IMR-90 (cell line): ENCODE data around the gene DRC3. TPM values are rescaled to one million over a fixed set of nuclear protein-coding genes. Genes with fewer than 3 reads are reported as not detected.

Experiments
- ATAC-seq: fragments of 200-7000 bp; cut with Tn5 transposase; 2 replicates; pipeline ENCODE4 v1.9.1; 2020; ENCODE audit warnings: low read depth, mild to moderate bottlenecking, moderate library complexity
- BruUV-seq: library from RNA; stranded (reverse); fragments of 400-500 nt; replicated peaks from 2 replicates; lab custom pipeline; 2021; lab: Mats Ljungman, UMichigan
- CTCF ChIA-PET: fragments of 300-600 bp; formaldehyde crosslinking; extraction: SDS; loops from one replicate; lab custom pipeline; 2021; ENCODE audit warnings: antibody characterized with exemption; lab: Yijun Ruan, JAX
- POLR2A ChIA-PET: fragments of 300-600 bp; sonication (Branson Sonifier 250); formaldehyde crosslinking; loops from one replicate; lab custom pipeline; 2022; ENCODE audit warnings: antibody characterized with exemption; ENCODE audit not compliant: unreplicated experiment; lab: Charles Lee
- DNase-seq: peaks from one replicate; pipeline ENCODE4 v3.0.0; 2013
- H2AFZ ChIP-seq: replicated peaks from 2 replicates; pipeline ENCODE3; 2013; ENCODE audit warnings: low read length, mild to moderate bottlenecking; ENCODE audit not compliant: poor library complexity
- H2AK5ac ChIP-seq: 2 replicates; pipeline ENCODE4 v1.6.1; 2013; ENCODE audit warnings: low read depth, low read length, inconsistent platforms
- H2AK9ac ChIP-seq: replicated peaks from 2 replicates; pipeline ENCODE3; 2013; ENCODE audit warnings: mild to moderate bottlenecking, low read depth, low read length, moderate library complexity; ENCODE audit not compliant: poor library complexity
- H2BK120ac ChIP-seq: 2 replicates; pipeline ENCODE4 v1.6.1; 2013; ENCODE audit warnings: low read depth, low read length, inconsistent platforms
- H2BK15ac ChIP-seq: 3 replicates; pipeline ENCODE4 v1.6.1; 2013; ENCODE audit warnings: low read depth, low read length, inconsistent platforms
- H2BK20ac ChIP-seq: 2 replicates; pipeline ENCODE4 v1.6.1; 2013; ENCODE audit warnings: low read depth, mild to moderate bottlenecking, inconsistent platforms, low read length, moderate library complexity
- H2BK5ac ChIP-seq: 2 replicates; pipeline ENCODE4 v1.6.1; 2013; ENCODE audit warnings: mild to moderate bottlenecking, low read depth, low read length, inconsistent platforms; ENCODE audit not compliant: poor library complexity, severe bottlenecking
- H3K14ac ChIP-seq: replicated peaks from 2 replicates; pipeline ENCODE4 v1.6.1; 2013; ENCODE audit warnings: low read depth, low read length, inconsistent platforms
- H3K18ac ChIP-seq: 2 replicates; pipeline ENCODE4 v1.6.1; 2013; ENCODE audit warnings: low read depth, low read length, control low read depth
- H3K23ac ChIP-seq: 2 replicates; pipeline ENCODE4 v1.6.1; 2013; ENCODE audit warnings: low read depth, low read length, inconsistent platforms
- H3K27ac ChIP-seq: 2 replicates; pipeline ENCODE4 v1.5.1; 2013; ENCODE audit warnings: mild to moderate bottlenecking, control low read depth, low read length; ENCODE audit not compliant: insufficient read depth
- H3K27me3 ChIP-seq: 2 replicates; pipeline ENCODE4 v1.6.1; 2013; ENCODE audit warnings: low read length; ENCODE audit not compliant: control insufficient read depth, insufficient read depth
- H3K36me3 ChIP-seq: 2 replicates; pipeline ENCODE4 v1.6.1; 2013; ENCODE audit warnings: low read length, mixed read lengths; ENCODE audit not compliant: control insufficient read depth, insufficient read depth
- H3K4ac ChIP-seq: 2 replicates; pipeline ENCODE4 v1.6.1; 2013; ENCODE audit warnings: low read depth, low read length, inconsistent platforms
- H3K4me1 ChIP-seq: 2 replicates; pipeline ENCODE4 v1.6.1; 2013; ENCODE audit warnings: low read length, mixed read lengths; ENCODE audit not compliant: control insufficient read depth, insufficient read depth
- H3K4me2 ChIP-seq: 2 replicates; pipeline ENCODE4 v1.6.1; 2013; ENCODE audit warnings: low read depth, mild to moderate bottlenecking, control low read depth, low read length, moderate library complexity
- H3K4me3 ChIP-seq: 2 replicates; pipeline ENCODE4 v1.5.1; 2013; ENCODE audit warnings: low read depth, mild to moderate bottlenecking, control low read depth, low read length, moderate library complexity; ENCODE audit not compliant: insufficient read depth
- H3K56ac ChIP-seq: 2 replicates; pipeline ENCODE4 v1.6.1; 2013; ENCODE audit warnings: low read length, inconsistent platforms; ENCODE audit not compliant: insufficient read depth; ENCODE audit errors: extremely low read depth
- H3K79me1 ChIP-seq, 2 experiments: 2 replicates each; pipeline ENCODE4 v1.6.1; 2013; ENCODE audit warnings: low read length in 2 of 2, inconsistent platforms in 1 of 2, low read depth in 1 of 2
- H3K9ac ChIP-seq: 2 replicates; pipeline ENCODE4 v1.6.1; 2013; ENCODE audit warnings: low read depth, low read length, control low read depth
- H3K9me1 ChIP-seq: 2 replicates; pipeline ENCODE4 v1.6.1; 2013; ENCODE audit warnings: low read length, inconsistent platforms; ENCODE audit not compliant: insufficient read depth
- H3K9me3 ChIP-seq: 2 replicates; pipeline ENCODE4 v1.6.1; 2013; ENCODE audit warnings: low read length; ENCODE audit not compliant: control insufficient read depth, insufficient read depth
- H4K20me1 ChIP-seq: 2 replicates; pipeline ENCODE4 v1.6.1; 2013; ENCODE audit warnings: low read length, inconsistent platforms; ENCODE audit not compliant: insufficient read depth
- H4K5ac ChIP-seq: 2 replicates; pipeline ENCODE4 v1.6.1; 2013; ENCODE audit warnings: mild to moderate bottlenecking, low read depth, low read length, control low read depth
- H4K8ac ChIP-seq, 2 experiments: 2 replicates each; pipeline ENCODE4 v1.6.1; 2013; ENCODE audit warnings: low read depth in 2 of 2, low read length in 2 of 2, control low read depth in 1 of 2, inconsistent platforms in 1 of 2
- H4K91ac ChIP-seq: 2 replicates; pipeline ENCODE4 v1.6.1; 2013; ENCODE audit warnings: low read depth, low read length, inconsistent platforms; ENCODE audit not compliant: insufficient read depth
- BHLHE40 ChIP-seq: fragments of 150-350 bp; IDR thresholded peaks from 2 replicates; pipeline ENCODE4 v1.6.1; 2016; ENCODE audit warnings: mild to moderate bottlenecking, low read depth, low read length
- CEBPB ChIP-seq: IDR thresholded peaks from 2 replicates; pipeline ENCODE4 v1.6.1; 2012; ENCODE audit warnings: low read depth, low read length, improper control_type of control experiment
- CHD1 ChIP-seq: IDR thresholded peaks from 2 replicates; pipeline ENCODE4 v1.6.1; 2012; ENCODE audit warnings: low read depth, low read length, improper control_type of control experiment
- FOS ChIP-seq: fragments of 150-350 bp; IDR thresholded peaks from 2 replicates; pipeline ENCODE4 v1.6.1; 2016; ENCODE audit warnings: low read depth, low read length
- MAZ ChIP-seq: IDR thresholded peaks from 2 replicates; pipeline ENCODE4 v1.6.1; 2012; ENCODE audit warnings: low read depth, mild to moderate bottlenecking, low read length, improper control_type of control experiment, moderate library complexity, borderline replicate concordance
- MXI1 ChIP-seq: IDR thresholded peaks from 2 replicates; pipeline ENCODE4 v1.6.1; 2012; ENCODE audit warnings: low read depth, mild to moderate bottlenecking, low read length, moderate library complexity, borderline replicate concordance
- NFE2L2 ChIP-seq: fragments of 150-350 bp; IDR thresholded peaks from 2 replicates; pipeline ENCODE4 v1.6.1; 2016; ENCODE audit warnings: low read depth, mild to moderate bottlenecking, low read length
- POLR2A ChIP-seq: IDR thresholded peaks from 2 replicates; pipeline ENCODE4 v1.6.1; 2012; ENCODE audit warnings: mild to moderate bottlenecking, low read depth, low read length
- RAD21 ChIP-seq: IDR thresholded peaks from 2 replicates; pipeline ENCODE4 v1.6.1; 2012; ENCODE audit warnings: low read length, improper control_type of control experiment
- RCOR1 ChIP-seq: IDR thresholded peaks from 2 replicates; pipeline ENCODE4 v1.6.1; 2012; ENCODE audit warnings: mild to moderate bottlenecking, low read length, improper control_type of control experiment; ENCODE audit not compliant: insufficient replicate concordance
- RFX5 ChIP-seq: IDR thresholded peaks from 2 replicates; pipeline ENCODE4 v1.8.0; 2012; ENCODE audit warnings: low read depth, mild to moderate bottlenecking, low read length, moderate library complexity
- SMC3 ChIP-seq: fragments of 150-350 bp; IDR thresholded peaks from 2 replicates; pipeline ENCODE4 v1.6.1; 2016; ENCODE audit warnings: low read depth, mild to moderate bottlenecking, antibody characterized with exemption, low read length, moderate library complexity
- WGBS, 2 experiments: methylation state at CpG; one replicate each; pipeline versions ENCODE4 v1.1.5 to v1.1.7; 2013; ENCODE audit warnings: missing lambda C conversion rate in 2 of 2; ENCODE audit not compliant: insufficient read length in 1 of 2; ENCODE audit errors: extremely low coverage in 2 of 2; 5-methylcytosine and 5-hydroxymethylcytosine counted together
- dilution Hi-C: fragments of 300-500 bp; cut with HindIII; formaldehyde crosslinking; loops from one replicate; pipeline ENCODE4 v1.14.3; 2018; ENCODE audit warnings: low sequenced_read_pairs; ENCODE audit not compliant: unreplicated experiment
- in situ Hi-C: fragments of 300-500 bp; cut with MboI; formaldehyde crosslinking; loops from 3 replicates; pipeline ENCODE4 v1.14.3; 2019; ENCODE audit warnings: low sequenced_read_pairs, inconsistent platforms, mixed read lengths
- intact Hi-C: fragments of 100-400 bp; cut with micrococcal nuclease; formaldehyde crosslinking; loops from 2 replicates; pipeline ENCODE4 v1.10.0; 2022
- polyA plus RNA-seq, 3 experiments: library from polyadenylated mRNA; depleted of rRNA; stranded (reverse); fragments of >200 nt; gene quantifications; 2 replicates each; pipeline ENCODE4 v1.2.3, GENCODE V29; 2012; ENCODE audit warnings: low replicate concordance in 1 of 3
- total RNA-seq: library from RNA; depleted of rRNA; stranded (reverse); fragments of >200 nt; gene quantifications from 2 replicates; pipeline ENCODE4 v1.2.3, GENCODE V29; 2012
- TF ChIP-seq, protein P1 (sequence below): conservative IDR thresholded peaks from 2 replicates; pipeline ENCODE4 v1.5.1; 2012; ENCODE audit warnings: mild to moderate bottlenecking, low read depth, low read length, improper control_type of control experiment
- TF ChIP-seq, protein P2 (sequence below): fragments of 150-350 bp; IDR thresholded peaks from 2 replicates; pipeline ENCODE4 v1.6.1; 2016; ENCODE audit warnings: low read depth, mild to moderate bottlenecking, low read length, moderate library complexity, borderline replicate concordance
- TF ChIP-seq, protein P3 (sequence below): fragments of 150-350 bp; IDR thresholded peaks from 2 replicates; pipeline ENCODE4 v1.6.1; 2017; ENCODE audit warnings: mild to moderate bottlenecking, antibody characterized with exemption, low read length, low read depth

DRC3 gene
- total and polyA plus RNA-seq, 2 of the 4 experiments (the other 2 are of a cell fraction) = 0.55 to 0.72 TPM

DNA sequence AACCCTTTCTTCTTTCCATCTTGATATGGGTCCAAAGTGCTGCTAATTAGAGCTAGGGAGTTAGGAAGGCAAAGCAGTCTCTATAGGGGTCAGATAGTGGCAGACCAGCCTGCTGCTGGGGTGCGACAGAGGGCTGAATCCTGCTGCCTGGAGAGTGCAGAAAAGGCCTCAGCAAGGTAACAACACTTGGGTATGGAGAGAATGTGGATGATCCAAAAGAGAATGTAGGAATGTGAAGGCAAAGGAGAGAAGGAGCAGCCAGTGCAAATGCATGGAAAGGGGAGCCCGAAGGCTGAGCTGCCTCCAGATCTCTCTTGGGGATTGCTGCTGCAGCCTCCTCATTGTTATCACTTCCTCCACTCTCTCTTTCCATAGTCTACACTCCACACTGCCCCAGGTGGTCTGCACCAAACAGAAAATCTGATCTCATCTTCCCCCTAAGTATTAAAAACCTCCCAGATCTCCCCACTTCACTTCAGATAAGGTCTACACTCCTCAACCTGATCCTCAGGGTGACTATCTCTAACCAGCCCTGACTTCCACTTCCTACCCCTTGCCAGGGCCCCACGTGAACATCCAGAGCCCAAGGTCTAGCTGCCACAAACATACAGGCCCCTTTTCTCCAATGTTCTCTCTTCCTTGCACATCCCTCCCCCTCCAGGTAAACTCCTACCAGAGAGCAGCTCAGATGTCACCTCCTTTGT lies 29.2 kb upstream of the DRC3 start:
- ChIA-PET POLR2A (no interaction called here), CTCF (interaction anchor here (0.6 kb wide), 1 partner anchor 25 kb away, joined by 3 read pairs; no protein-coding TSS in a partner anchor)
- no peak for TF ChIP-seq FOS
- TF ChIP-seq SMC3 = no peak
- TF ChIP-seq MXI1 = no peak
- TF ChIP-seq RCOR1 = no peak
- no peak for TF ChIP-seq MAZ
- TF ChIP-seq, protein P1, sequence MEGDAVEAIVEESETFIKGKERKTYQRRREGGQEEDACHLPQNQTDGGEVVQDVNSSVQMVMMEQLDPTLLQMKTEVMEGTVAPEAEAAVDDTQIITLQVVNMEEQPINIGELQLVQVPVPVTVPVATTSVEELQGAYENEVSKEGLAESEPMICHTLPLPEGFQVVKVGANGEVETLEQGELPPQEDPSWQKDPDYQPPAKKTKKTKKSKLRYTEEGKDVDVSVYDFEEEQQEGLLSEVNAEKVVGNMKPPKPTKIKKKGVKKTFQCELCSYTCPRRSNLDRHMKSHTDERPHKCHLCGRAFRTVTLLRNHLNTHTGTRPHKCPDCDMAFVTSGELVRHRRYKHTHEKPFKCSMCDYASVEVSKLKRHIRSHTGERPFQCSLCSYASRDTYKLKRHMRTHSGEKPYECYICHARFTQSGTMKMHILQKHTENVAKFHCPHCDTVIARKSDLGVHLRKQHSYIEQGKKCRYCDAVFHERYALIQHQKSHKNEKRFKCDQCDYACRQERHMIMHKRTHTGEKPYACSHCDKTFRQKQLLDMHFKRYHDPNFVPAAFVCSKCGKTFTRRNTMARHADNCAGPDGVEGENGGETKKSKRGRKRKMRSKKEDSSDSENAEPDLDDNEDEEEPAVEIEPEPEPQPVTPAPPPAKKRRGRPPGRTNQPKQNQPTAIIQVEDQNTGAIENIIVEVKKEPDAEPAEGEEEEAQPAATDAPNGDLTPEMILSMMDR = no peak
- TF ChIP-seq CHD1 = no peak
- TF ChIP-seq CEBPB = no peak
- TF ChIP-seq BHLHE40 = no peak
- TF ChIP-seq, protein P2, sequence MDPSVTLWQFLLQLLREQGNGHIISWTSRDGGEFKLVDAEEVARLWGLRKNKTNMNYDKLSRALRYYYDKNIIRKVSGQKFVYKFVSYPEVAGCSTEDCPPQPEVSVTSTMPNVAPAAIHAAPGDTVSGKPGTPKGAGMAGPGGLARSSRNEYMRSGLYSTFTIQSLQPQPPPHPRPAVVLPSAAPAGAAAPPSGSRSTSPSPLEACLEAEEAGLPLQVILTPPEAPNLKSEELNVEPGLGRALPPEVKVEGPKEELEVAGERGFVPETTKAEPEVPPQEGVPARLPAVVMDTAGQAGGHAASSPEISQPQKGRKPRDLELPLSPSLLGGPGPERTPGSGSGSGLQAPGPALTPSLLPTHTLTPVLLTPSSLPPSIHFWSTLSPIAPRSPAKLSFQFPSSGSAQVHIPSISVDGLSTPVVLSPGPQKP = no peak
- TF ChIP-seq RAD21 = no peak
- TF ChIP-seq, protein P3, sequence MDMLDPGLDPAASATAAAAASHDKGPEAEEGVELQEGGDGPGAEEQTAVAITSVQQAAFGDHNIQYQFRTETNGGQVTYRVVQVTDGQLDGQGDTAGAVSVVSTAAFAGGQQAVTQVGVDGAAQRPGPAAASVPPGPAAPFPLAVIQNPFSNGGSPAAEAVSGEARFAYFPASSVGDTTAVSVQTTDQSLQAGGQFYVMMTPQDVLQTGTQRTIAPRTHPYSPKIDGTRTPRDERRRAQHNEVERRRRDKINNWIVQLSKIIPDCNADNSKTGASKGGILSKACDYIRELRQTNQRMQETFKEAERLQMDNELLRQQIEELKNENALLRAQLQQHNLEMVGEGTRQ = no peak
- TF ChIP-seq POLR2A = no peak
- TF ChIP-seq NFE2L2 = no peak
- TF ChIP-seq RFX5 = no peak

More for the DNA sequence above, 29.2 kb upstream of the DRC3 start:
- ATAC-seq = peak; percentile 22
- Histone ChIP-seq H3K27ac (peak overlapping the region; percentile 63), H3K56ac (0 out of 2 replicates have a peak overlapping the region, but pooled peaks have one; percentile 7), H4K8ac (peak overlapping the region in 1 of 2 experiments; percentile 61; a peak in 2 of 4 replicates), H3K23ac (peak overlapping the region; percentile 54), H3K9ac (no peak overlapping the region), H2BK5ac (peak overlapping the region; percentile 69), H3K4me3 (no peak overlapping the region), H3K4me2 (peak overlapping the region; percentile 16), H2BK15ac (peak overlapping the region; percentile 39; the same call in 2 of the 3 replicates), H3K9me3 (no peaks in the 10 kb centered on the region), H2AK9ac (peak overlapping the region; percentile 74), H4K5ac (peak overlapping the region; percentile 15), H3K9me1 (peaks cover 38% of the 10 kb centered on the region), H2AK5ac (peak overlapping the region; percentile 72), H3K18ac (peak overlapping the region; percentile 51), H4K91ac (peak overlapping the region; percentile 60), H3K27me3 (no peaks in the 10 kb centered on the region), H3K36me3 (no peaks in the 10 kb centered on the region), H3K4me1 (peaks cover 40% of the 10 kb centered on the region), H2BK20ac (peak overlapping the region; percentile 91), H3K4ac (peak overlapping the region; percentile 85), H3K14ac (peak overlapping the region; percentile 51), H2AFZ (no peak overlapping the region), H3K79me1 (peaks cover 27 to 81% of the 10 kb centered on the region in 2 experiments), H2BK120ac (peak overlapping the region; percentile 92), H4K20me1 (peaks cover 11% of the 10 kb centered on the region; the same call in 1 of the 2 replicates)
- dilution Hi-C loops (no loop called here), intact Hi-C loops (no loop called here), in situ Hi-C loops (no loop called here)
- 48% methylated on average over 2 of the region's 3 CpGs; no CpG with 5 or more reads in 1 of the 2 experiments for WGBS, 2 experiments
- no TSS peak for BruUV-seq
- DNase-seq = no peak
